COLO668 (cell line): Measurements from ENCODE around the gene PIGO.

Experiments
- DNase-seq: peaks from one replicate; lab custom pipeline; 2025; ENCODE audit not compliant: unreplicated experiment; lab: John Stamatoyannopoulos, UW

Gene PIGO

DNA sequence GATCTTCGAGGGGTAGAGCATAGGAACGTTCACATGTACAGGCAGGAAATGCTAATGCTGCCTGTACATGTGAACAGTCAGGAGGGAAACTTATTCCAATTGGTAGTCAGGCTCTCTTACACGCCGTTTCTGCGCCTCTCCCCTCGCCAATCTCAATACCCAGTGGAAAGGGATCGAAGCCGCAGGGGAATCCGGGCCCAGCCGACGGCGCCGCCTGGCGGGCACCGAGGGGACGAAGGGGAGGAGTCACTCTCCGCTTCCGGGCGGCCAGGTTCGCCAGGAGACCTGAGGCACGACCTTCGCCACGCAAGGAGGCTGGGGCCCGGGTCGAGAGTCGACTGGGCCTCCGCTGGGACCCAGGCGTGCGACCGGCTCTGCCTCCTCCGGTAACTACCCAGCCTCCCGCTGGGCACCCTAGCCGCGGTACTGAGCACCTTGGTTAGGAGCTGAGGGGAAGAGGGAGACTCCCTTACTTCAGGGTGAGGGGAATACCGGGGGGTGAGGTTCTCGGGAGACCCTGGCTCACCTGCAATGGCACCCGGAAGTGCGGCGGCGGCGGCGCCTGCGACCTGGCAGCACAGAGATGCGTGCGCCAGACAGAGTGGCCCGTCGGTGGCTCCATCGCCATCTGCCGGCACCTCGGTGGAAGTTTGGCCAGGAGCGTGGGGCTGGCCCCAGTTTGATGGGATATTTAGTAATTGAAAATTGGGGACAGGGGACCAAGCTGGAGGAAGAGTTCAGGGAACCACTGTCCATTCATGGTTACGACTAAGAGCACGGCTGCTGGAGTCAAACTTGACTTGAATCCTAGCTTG lies at the start of gene PIGO:
TSS of gene PIGO (minus strand) at position 557 of the 815 bp plus-strand sequence. CDS start 1,026 bp downstream, outside the sequence.
- peak; percentile 92 for DNase-seq

DNA sequence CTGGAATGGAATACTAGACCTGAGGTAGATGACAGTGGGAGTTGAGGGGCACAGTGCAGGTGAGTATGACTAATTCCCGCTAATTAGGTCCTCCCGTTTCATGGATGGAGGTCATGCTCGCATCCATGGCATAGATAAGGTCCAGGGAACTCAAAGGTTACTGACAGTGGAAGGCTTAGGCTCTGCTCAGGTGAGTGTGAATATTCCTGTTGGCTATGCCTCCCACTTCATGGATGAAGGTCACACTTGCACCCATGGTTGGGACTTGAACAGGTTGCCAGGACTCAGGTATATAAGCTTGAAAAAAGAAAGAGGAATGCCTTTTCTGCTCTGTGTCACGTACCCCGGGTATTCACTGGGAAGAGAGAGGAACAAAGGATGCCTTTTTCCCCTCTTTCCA lies 45.6 kb upstream of the PIGO start:
- no peak for DNase-seq

DNA sequence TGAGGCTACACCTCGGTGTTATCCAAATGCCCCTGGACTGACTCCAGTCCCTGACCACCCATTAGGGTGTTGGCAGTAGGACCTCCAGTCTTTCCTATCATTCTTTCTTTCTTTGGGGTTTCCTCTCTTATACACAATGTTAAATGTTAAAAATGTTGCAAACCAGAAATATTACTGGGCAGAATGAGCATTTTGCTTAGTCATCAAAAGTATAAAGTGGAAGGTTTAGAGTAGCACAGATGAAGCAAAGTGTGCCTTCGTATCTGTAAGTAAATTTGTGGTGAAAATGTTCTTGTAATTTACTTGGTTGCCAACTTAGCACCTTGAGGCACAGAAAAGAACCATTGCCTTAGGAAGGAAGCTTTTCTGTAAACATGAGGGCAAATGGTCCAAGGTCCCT lies 43.7 kb upstream of the PIGO start:
- DNase-seq = no peak

DNA sequence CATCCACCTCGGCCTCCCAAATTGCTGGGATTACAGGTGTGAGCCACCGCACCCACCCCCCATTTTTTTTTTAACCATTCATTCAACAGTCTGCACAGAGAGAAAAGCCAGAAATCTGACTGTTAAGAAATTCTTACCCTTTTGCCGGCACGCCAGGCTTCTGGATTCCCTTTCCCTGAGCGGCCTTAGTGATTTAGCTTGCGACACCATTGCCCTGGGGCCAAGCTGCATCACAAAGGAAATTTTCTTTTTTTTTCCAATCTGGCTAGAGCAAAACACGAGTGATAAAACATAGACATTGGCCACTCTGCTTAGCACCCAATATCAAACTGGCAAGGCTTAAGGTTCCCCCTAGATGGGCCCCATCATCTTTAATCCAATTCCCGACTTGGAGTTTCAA lies 40.5 kb upstream of the PIGO start:
- DNase-seq = no peak

DNA sequence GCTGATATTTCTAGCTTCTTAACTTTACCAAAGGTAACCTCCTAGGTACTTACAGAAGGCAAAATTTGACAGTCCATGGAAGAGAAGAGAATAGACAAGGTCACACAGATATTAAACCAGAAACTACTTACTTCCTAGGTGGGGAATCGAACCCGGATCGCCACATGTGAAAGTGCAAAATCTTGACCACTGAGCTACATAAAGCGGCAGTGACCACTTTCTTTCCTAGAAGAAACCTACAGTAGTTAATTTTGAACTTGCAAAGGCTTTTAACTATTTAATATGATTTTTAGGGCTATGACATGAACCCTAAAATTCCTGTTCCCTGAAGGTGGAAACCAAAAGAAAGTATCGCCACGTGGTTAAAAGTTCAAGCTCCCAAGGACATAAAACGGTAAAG lies 39.6 kb upstream of the PIGO start:
- no peak for DNase-seq

DNA sequence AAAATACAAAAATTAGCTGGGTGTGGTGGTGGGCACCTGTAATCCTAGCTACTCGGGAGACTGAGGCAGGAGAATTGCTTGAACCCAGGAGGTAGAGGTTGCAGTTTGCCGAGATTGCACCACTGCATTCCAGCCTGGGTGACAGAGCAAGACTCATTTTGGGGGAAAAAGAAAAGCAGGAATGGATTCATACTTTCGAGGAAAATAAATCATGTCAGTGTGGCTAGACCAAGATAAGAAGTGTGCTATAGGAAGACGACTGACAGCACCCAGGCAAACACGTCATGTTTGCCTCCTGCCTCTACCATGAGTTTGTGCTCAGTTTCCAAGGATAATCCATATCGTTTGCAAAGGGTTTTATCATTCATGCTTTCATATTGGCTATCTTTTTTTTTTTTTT lies 38.5 kb upstream of the PIGO start:
- no peak for DNase-seq

DNA sequence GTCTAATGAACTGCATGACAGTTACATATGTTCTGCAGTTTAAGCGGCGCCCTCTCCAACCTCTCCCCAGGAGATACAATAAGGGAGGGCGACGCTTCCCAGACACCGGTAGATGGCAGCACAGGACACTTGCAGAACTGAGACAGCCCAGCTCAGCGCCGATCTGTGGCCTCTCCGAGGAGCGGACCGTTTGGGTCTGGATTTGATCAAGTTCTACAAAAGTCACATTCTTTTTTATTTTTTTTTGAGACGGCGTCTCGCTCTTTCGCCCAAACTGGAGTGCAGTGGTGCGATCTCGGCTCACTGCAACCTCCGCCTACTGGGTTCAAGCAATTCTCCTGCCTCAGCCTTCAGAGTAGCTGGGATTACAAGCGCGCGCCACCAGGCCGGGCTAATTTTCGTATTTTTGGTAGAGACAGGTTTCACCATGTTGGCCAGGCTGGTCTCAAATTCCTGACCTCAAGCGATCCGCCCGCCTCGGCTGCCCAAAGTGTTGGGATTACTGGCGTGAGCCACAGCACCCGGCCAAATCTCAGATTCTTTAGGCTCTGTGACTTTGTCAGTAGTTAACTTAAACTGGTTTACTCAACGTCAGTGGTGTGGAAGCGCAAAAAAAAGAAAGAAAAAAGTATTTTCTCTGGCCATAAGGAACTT lies 20.6 kb upstream of the PIGO start:
- DNase-seq = peak; percentile 87

DNA sequence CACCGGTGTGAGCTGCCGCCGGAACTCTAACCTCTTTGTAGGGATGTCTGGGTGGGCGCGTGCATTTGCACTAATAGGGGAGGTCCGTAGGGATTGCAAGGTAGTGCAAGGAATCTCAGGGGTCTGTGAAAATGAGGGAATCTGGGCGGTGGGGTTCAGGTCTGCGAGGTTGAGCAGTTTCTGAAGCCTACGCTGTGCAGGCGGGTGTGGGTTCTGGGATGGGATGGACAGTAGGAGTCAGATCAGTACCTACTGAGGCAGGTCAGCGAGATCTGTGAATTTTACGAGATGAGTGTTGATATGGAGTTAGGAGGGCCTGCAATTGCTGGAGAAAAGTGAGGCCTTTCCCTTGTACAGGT lies 20.1 kb upstream of the PIGO start:
- no peak for DNase-seq

DNA sequence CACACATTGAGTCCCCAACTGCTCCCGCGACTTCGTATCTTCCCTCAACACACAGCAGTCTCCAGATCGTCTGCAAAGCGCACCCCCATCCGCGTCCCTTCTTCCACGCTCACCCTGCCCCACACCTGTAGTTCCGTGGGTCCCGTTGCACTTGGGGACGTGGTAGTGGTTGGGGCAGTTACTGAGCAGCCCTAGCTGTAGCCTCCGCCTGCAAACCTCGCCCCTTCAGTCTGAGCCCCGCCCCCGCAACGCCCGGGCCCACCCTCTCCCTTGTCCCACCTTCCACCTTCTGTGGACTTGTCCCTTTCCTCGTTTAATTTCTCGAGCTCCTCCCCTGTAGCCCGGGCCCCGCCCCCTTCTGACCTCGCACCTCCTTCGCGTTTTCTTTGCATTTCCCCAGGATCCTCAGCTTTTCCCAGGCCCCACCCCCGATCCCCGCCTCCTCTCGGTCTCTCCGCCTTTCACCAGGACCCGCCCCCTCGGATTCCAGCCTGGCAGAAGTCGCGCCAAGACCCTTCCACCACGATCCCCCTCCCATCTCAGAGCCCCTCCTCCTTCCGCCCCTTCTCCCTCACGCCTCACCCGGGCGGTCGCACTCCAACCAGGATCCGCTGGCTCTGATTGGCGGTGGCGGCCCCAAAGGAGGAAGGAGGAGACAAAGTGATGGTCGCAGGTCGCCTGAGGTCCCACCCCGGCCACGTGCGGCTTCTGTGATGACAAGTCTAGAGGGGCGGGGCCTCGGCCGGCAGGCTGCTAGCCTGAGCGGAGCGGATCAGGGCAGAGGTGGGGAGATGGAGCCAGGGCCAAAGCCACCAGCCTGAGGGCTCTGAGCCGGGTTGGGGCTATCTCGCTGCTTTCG lies 19.5 kb upstream of the PIGO start, which contains the start of gene ATOSB:
TSS of gene ATOSB (minus strand) at position 183 of the 859 bp plus-strand sequence. CDS start 7,588 bp downstream, outside the sequence.
- DNase-seq = peak; percentile 91

DNA sequence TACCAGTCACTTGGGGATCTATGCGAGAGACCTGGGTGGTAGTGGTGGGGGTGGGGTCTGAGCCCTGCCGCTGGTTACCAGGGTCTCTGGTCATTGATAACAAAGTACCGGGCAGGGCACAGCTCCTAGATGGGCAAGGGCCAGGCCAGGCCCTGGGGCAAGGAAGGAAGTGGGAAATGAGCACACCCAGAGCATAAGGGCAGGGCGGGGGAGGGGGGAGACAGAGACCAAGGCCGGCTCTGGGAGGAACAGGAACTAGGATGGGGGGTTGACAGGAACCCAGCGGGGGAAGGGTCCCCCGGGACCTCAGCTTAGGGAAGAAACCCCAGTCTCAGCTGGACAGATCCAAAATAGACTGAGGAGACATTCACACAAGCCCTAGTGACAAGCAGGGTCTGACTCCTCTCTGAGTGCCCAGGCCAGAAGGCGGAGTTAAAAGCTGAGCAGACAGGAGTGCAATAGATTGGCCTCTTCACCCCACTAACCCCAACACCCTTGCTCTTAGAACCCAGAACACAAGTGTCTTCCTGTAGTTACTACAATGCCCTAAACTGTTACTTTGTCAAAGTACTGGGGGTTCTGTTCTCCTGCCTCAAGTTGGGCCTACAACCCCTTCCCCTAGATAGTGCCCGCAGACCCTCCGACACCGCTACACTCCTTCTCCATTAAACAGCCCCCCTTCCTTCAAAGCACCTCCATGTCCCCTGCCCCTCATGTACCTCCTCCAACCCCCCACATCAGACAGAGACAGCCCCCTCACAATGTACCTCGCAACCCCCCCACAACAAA lies 18.6 kb upstream of the PIGO start:
- peak; percentile 19 for DNase-seq

DNA sequence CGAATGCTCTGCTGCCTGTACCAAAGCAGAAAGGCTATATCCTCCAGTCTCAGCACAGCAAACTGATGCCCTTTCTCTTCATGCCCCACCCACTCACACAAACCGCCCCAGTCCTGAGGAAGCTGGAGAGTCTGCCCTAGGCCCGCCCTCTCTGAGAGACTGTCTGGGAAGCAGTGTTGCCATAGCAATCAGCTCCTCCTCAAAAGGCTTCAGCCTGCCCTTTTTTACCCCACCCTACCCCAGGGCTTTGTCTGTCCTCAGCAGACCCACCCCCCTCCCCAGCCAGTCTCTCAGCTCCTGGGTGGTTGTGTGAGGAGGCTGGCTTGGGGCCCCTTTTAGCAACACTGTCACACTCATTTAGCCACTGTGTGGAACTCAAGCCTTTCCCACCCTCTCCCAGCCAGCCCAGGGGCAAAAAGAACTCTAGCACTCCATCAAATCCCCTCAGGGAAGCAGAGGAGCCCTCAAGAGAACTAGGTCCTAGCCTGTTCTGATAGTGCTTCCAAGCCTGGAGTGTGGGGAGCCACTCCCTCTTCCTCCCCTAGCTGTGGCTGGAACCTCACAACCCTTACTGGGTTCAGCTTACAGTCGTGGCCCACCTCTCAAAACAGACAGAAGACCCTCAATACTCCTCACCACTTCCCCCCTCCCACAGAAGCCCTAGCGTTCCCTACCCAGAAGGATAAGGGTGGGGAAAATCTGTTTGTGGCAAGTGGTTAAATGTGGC lies 17.9 kb upstream of the PIGO start:
- DNase-seq = peak; percentile 35

DNA sequence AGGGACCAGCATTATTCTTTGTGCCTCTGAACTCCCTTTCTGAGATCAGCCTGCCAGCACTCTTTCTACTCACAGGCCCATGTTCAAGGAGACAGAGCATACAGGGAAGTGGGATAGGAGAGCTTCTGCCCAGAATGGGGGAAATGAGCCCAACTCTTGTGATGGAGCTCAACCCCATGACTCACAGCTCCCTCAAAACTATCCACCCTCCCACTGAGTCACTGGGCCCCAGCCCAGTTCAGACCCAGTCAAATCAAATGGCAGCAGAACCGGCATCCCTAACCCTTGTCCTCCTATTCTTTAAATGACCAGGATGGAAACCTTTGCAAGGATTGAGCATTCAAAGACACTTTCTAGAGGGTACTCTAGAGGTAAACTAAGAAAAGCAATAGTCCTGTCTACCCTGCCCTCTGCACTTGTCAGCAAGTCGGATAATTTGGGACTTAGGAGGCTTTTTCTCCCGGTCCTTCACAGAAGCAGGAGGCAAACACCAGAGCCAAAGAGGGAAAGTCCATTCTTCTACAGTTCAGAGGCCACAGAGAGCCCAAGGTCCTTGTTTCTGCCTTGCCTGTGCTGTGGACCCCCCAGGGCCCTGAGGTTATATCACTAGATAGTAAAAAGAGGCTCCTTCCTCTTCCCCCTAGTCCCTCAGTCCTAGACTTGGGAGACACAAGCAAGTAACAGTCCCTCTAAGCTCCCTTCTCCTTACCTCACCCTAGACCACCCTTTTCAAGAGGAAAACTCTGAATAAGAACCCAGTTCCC lies 16.0 kb upstream of the PIGO start:
- no peak for DNase-seq

DNA sequence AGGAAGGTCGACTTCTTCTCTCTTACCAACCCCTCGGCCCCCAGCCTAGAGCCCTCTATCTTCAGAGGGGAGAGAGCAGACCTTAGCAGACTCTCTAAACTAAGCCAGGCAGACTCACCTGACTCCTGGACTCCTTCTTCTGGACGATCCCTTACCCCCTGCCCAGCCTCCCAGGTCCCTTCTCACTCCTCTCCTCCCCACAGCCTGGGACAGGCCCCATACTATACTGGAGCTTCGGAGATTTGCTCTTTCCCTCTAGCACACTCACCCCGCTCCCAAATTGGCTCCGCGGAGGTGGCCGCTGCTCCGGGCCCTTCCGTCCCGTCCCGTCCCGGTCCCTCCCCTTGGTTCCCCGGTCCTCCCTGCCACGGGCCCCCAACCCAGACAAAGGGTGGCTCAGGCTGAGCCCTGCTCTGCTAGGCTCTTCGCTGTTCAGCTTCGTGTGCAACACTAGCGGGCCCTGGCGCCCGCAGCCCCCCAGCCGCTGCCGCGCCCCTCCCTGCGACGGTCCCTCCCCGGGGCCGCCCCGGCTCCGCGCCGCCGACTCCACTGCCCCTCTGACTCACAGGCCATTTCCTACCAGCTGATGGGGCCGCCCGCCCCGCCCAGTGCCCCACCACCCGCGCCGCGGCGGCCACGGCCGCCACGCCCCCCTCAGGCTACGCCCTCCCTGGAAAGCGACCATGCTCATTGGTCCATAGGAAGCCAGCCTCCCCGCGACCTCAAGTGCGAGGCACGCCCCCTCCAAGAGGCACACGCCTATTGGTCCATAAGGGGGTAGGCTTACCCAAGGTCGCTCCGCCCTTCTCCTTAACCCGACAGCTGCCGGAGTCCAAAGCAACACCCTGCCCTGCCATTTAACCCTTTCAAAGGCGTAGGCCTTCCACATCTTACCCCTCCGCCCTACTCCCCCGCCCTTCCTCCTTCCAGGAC lies 14.9 kb upstream of the PIGO start:
- DNase-seq = peak; percentile 96

DNA sequence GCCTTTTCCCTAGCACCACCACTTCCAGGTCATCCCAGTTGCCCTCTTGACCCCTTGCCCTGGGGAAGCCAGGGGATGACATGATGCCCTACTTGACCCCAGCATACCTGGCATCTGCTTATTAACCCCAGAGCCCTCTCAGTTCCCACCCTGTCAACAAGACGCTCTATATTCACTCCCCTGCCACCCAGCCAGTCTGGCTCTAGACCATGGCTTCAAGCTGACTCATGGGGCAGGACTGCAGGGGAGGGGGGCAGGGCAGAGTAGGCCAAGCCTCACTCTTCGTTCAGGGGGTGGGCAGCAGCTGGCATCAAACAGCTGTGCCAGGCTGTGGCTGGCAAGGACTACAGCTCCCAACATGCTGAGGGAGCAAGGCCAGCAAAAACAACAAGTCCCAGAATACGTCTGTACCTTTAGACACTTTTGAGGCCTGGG lies 14.0 kb upstream of the PIGO start:
- no peak for DNase-seq

DNA sequence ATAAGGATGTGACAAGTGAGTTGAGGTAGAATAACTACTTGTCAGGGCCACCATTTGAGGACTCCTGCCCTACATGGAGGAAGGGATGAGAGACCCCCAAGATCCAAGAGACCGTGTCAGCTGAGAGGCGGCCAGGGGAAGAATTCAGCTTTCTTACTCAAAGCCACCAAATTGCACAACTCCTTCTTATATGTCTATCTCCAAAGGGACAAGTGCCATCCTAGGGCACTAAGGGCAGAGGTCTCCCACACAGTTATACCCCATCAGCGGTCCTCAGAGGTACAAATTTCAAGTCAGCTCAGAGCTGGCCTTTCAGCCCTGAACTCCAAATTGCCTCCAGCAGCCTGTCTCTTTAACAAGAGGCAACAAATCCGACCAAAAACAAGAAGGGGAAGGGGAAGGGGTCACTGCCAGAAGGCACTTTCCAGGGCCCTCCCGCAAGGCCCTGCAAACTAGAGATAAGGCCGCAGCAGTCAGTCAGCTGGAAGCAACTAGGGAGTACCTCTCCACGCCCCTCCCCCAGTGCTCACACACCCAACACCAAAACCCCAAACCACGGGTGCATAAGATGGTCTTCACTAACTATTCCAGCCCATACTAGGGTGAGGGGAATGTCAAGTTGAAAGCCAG lies 12.7 kb upstream of the PIGO start:
- DNase-seq = no peak

DNA sequence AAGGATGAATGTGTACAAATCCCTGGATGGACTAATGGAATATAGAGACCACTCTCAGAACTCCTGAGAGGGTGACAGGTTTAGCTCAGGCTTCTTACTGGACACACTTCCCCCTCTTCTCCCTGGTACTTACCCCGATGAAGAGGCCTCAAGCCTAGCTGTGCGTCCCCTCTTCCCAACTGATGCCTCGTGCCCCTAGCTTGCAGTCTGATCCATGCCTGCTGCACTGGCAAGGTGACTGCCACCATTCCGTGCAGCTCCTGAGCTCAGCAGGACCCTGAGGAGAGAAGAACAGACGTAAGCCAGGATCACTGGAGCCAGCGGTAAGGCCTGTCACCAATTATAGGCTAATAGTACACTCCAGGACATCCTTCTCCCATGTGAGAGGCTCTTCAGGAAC lies 12.1 kb upstream of the PIGO start:
- DNase-seq = no peak

DNA sequence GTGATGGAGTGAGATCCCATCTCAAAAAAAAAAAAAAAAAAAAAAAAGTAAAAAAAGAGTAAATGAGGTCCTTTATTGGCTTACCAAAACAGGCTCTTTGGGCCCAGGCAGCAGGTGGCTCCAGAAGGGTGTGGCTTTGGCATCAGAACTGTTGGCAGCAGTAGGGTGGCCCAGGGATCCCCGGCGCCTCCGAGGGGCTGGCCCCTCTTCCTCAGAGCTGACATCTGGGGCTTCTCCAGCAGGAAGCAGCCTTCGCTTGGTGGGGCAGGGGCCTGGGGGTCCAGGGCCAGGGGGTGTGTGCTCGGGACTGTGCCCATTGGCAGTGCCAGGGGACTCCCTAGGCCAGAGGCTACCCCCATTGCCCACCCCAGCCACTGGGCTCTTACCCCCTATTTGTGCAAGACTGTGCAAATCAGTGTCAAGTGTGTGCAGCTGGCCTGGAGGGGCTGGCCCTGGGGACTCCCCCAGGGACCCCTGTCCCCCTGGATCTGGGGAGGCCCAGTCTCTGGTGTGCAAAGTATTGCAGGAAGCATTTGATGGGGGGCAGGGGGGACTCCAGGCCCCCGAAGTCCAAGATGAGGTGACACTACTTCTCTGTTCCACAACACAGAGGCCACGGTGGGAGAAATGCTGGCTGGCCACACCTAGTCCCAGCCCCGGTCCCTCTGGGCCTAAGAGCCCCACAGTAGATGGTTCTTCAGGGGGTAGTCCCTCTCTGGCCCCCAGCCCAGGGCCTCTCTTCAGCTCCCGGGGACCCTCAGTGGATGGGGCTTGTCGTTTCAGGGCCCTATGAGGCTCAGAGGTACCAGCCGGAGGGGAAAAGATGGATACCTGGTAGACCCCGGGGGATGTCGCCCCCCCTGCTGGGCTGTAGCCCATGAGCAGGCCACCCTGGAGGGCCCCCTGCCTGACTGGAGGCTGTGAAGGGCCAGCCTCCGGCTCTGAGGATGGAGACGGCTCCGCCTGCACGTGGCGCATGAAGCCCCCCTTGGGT lies 11.2 kb upstream of the PIGO start:
- DNase-seq = no peak
